ENCODE results near the gene UPF1.
"Not testable (repeated sequence)": the region's sequence is repeated elsewhere in the genome, so short reads cannot be mapped to it uniquely, and the experiment has no call there.

UPF1 gene

GRCh38 chr19:18900700-18901481 lies 69.1 kb downstream of the UPF1 start:
- DNase-seq = no peak

- no peak for DNase-seq
Observed at GRCh38 chr19:18901491-18901890, 69.7 kb downstream of the UPF1 start.

- DNase-seq = not testable (repeated sequence)
Observed at GRCh38 chr19:18902519-18902918, 70.8 kb downstream of the UPF1 start.

- no peak for DNase-seq
Observed at GRCh38 chr19:18903156-18904037, 71.6 kb downstream of the UPF1 start.

GRCh38 chr19:18904334-18905057 lies 72.7 kb downstream of the UPF1 start:
- DNase-seq = no peak

- no peak for DNase-seq
Observed at GRCh38 chr19:18905058-18905456, 73.3 kb downstream of the UPF1 start.

- no peak for DNase-seq
Observed at GRCh38 chr19:18905513-18906236, 73.9 kb downstream of the UPF1 start.

- DNase-seq = no peak
Observed at GRCh38 chr19:18906605-18907519, 75.1 kb downstream of the UPF1 start.

GRCh38 chr19:18908917-18909619 lies 77.3 kb downstream of the UPF1 start:
- no peak for DNase-seq

- no peak for DNase-seq
Observed at GRCh38 chr19:18910010-18910409, 78.3 kb downstream of the UPF1 start.

- no peak for DNase-seq
Observed at GRCh38 chr19:18910801-18911436, 79.2 kb downstream of the UPF1 start.

GRCh38 chr19:18912933-18913332 lies 81.2 kb downstream of the UPF1 start:
- DNase-seq = no peak

- no peak for DNase-seq
Observed at GRCh38 chr19:18913466-18913865, 81.7 kb downstream of the UPF1 start.

- peak; percentile 40 for DNase-seq
Observed at GRCh38 chr19:18915639-18916038, 83.9 kb downstream of the UPF1 start.

- DNase-seq = not testable (repeated sequence)
Observed at GRCh38 chr19:18917593-18917992, 85.8 kb downstream of the UPF1 start.

Data from COR-L47 (cell line).